RWPE2 (cell line): ENCODE data around the gene HOXC5.

ENCODE experiments used
- ATAC-seq: fragments of 200-7000 bp; cut with Tn5 transposase; 3 replicates; pipeline ENCODE4 v1.9.1; 2021; ENCODE audit warnings: low read depth
- DNase-seq: peaks from one replicate; pipeline ENCODE4 v3.0.0-alpha.2; 2020; ENCODE audit warnings: low spot score
- H3K27ac ChIP-seq: fragments of 450-650 bp; 2 replicates; pipeline ENCODE4 v1.5.1; 2017; ENCODE audit warnings: mild to moderate bottlenecking; ENCODE audit not compliant: poor library complexity, severe bottlenecking
- H3K27me3 ChIP-seq: fragments of 250-450 bp; sonication (Bioruptor Pico); 2 replicates; pipeline ENCODE4 v1.5.1; 2021; ENCODE audit warnings: mild to moderate bottlenecking, moderate library complexity; ENCODE audit not compliant: insufficient read depth, poor library complexity, severe bottlenecking
- H3K36me3 ChIP-seq: fragments of 250-450 bp; sonication (Bioruptor Pico); 2 replicates; pipeline ENCODE4 v1.5.1; 2020; ENCODE audit warnings: low read depth, mild to moderate bottlenecking, moderate library complexity
- H3K4me1 ChIP-seq: fragments of 250-450 bp; sonication (Bioruptor Pico); 2 replicates; pipeline ENCODE4 v1.5.1; 2021; ENCODE audit warnings: mild to moderate bottlenecking, moderate library complexity; ENCODE audit not compliant: insufficient read depth, poor library complexity, severe bottlenecking
- H3K4me3 ChIP-seq: fragments of 250-450 bp; sonication (Bioruptor Pico); 2 replicates; pipeline ENCODE4 v1.5.1; 2021; ENCODE audit warnings: mild to moderate bottlenecking, moderate library complexity; ENCODE audit not compliant: severe bottlenecking
- H3K9me3 ChIP-seq: fragments of 250-450 bp; sonication (Bioruptor Pico); 2 replicates; pipeline ENCODE4 v1.5.1; 2021; ENCODE audit warnings: mild to moderate bottlenecking, moderate library complexity; ENCODE audit not compliant: severe bottlenecking
- TF ChIP-seq, protein P1 (sequence below): fragments of 450-650 bp; IDR thresholded peaks from one replicate; pipeline ENCODE4 v1.5.1; 2017; ENCODE audit warnings: mild to moderate bottlenecking, moderate library complexity; ENCODE audit not compliant: poor library complexity, severe bottlenecking

HOXC5 gene

DNA sequence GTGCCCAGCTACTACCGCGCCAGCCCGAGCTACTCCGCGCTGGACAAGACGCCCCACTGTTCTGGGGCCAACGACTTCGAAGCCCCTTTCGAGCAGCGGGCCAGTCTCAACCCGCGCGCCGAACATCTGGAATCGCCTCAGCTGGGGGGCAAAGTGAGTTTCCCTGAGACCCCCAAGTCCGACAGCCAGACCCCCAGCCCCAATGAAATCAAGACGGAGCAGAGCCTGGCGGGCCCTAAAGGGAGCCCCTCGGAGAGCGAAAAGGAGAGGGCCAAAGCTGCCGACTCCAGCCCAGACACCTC lies 47.2 kb upstream of the HOXC5 start:
- H3K27me3 ChIP-seq, result peaks cover 93% of the 10 kb centered on the region
- peak overlapping the region; percentile 6 for H3K4me3 ChIP-seq
- H3K9me3 ChIP-seq, result no peaks in the 10 kb centered on the region
- TF ChIP-seq, protein P1, sequence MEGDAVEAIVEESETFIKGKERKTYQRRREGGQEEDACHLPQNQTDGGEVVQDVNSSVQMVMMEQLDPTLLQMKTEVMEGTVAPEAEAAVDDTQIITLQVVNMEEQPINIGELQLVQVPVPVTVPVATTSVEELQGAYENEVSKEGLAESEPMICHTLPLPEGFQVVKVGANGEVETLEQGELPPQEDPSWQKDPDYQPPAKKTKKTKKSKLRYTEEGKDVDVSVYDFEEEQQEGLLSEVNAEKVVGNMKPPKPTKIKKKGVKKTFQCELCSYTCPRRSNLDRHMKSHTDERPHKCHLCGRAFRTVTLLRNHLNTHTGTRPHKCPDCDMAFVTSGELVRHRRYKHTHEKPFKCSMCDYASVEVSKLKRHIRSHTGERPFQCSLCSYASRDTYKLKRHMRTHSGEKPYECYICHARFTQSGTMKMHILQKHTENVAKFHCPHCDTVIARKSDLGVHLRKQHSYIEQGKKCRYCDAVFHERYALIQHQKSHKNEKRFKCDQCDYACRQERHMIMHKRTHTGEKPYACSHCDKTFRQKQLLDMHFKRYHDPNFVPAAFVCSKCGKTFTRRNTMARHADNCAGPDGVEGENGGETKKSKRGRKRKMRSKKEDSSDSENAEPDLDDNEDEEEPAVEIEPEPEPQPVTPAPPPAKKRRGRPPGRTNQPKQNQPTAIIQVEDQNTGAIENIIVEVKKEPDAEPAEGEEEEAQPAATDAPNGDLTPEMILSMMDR, result no peak
- DNase-seq, result no peak
- H3K36me3 ChIP-seq, result no peaks in the 10 kb centered on the region
- no peak overlapping the region for H3K27ac ChIP-seq
- peaks cover 6% of the 10 kb centered on the region for H3K4me1 ChIP-seq
- no peak for ATAC-seq

DNA sequence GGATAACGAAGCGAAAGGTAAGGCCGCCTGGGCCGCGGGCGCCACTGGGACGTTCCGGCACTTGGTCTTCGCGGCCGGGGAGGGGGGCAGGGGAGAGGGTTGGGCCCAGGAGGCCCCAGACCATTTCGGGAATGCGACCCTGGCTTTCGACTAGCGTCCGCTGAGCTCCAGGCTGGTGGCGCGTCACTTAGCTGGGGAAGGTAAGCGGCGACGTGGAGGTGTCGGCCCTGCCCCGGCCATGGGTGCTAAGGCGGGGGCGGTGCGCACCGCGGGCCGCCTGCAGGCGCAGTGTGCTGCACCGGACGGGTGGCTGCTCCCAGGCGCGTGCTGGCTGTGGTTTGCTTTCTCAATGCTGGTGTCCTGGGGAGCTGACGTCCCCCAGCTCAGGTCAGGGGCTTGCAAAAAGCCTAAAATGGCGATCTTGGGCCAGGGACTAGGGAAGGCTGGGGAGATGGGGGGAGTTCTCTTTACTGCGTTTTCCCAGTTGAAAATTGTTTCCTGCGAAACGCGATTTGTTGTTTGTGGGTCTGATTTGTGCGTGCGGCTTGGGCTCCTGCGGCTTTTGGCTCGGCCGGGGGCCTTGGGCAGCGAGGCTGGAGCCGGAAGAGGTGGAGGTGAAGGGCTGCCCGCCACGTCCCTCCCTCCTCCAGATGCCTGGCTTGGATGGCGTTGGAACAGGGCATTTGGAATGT lies 46.7 kb upstream of the HOXC5 start:
- DNase-seq (no peak), ATAC-seq (peak; percentile 20; the same call in 1 of the 3 replicates)
- Histone ChIP-seq H3K27me3 (peaks cover 93% of the 10 kb centered on the region), H3K4me1 (peaks cover 6% of the 10 kb centered on the region), H3K4me3 (peak overlapping the region; percentile 6), H3K36me3 (no peaks in the 10 kb centered on the region), H3K9me3 (no peaks in the 10 kb centered on the region), H3K27ac (no peak overlapping the region)
- TF ChIP-seq, protein P1, result no peak

DNA sequence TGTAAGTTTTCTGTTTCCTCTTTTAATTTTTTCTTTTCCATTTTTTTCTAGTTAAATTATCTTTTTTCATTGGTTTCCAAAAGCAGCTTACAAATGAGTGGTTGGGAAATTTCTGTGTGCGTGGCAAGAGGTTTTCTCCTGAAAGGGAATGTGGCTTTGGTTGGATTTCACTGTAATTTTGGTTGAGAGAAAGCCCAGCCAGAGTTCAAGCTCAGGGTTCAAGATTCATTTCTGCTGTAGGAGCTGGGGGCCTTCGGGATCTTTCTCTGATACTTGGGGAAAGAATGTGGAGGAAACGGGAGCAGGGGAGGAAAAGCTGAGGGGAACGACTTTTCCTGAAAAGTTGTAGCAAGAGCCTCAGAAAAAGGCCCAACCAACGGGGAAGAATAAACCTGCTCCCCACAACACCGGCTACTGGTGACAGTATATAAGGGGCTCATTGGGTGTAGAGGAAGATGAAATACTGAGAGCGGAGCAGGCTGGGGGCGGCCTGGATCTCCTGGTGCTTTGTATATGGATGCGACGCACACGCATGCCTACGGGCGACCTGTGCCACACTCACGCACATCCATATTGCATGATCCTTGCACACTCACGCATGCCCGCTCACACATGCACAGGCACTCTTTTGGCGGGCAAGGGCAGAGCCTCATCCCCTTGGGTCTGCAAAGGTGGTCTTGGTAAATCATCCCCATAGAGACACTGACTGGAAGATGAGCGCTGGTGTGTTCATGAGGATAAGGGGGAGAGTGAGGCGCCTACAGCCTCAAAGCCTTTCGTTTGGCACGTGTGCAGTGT lies 46.0 kb upstream of the HOXC5 start:
- TF ChIP-seq, protein P1, result no peak
- no peak overlapping the region for H3K4me3 ChIP-seq
- DNase-seq (no peak), ATAC-seq (no peak)
- peaks cover 93% of the 10 kb centered on the region for H3K27me3 ChIP-seq
- no peaks in the 10 kb centered on the region for H3K36me3 ChIP-seq
- no peak overlapping the region for H3K27ac ChIP-seq
- no peaks in the 10 kb centered on the region for H3K9me3 ChIP-seq
- peaks cover 6% of the 10 kb centered on the region for H3K4me1 ChIP-seq

DNA sequence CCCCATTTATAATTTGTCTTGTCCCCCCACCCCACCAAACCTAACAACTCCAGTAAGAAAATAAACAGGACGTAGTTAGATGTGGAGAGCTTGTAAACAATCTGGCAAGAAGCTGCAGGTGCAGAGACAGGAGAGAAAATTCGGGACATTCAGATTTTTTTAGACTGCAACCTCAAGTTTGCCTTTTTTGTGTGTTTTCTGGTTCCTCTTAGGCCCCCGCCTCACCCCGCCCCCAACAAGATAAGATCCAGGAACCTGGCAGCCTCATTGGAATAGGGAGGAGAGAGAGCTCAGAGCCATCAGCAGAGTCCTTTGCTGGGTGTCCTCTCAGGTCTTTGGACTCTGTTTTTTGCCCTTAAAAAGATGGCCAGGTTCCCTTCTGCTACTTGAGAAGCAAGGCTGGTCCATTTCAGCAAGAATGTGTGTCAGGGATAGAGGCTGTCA lies 45.0 kb upstream of the HOXC5 start:
- TF ChIP-seq, protein P1, result no peak
- ATAC-seq, result no peak
- no peak overlapping the region for H3K27ac ChIP-seq
- no peaks in the 10 kb centered on the region for H3K36me3 ChIP-seq
- H3K4me1 ChIP-seq, result peaks cover 6% of the 10 kb centered on the region
- no peak for DNase-seq
- no peak overlapping the region for H3K4me3 ChIP-seq
- H3K9me3 ChIP-seq, result no peaks in the 10 kb centered on the region
- peaks cover 93% of the 10 kb centered on the region for H3K27me3 ChIP-seq
